Measurements from ENCODE around the gene EIF2A. TPM values are rescaled to one million over a fixed set of nuclear protein-coding genes. Genes with fewer than 3 reads are reported as not detected.

The EIF2A gene
- total RNA-seq, 2 donors from 2014 or later, result 77.2 to 81.9 TPM

- TF ChIP-seq, protein P1, sequence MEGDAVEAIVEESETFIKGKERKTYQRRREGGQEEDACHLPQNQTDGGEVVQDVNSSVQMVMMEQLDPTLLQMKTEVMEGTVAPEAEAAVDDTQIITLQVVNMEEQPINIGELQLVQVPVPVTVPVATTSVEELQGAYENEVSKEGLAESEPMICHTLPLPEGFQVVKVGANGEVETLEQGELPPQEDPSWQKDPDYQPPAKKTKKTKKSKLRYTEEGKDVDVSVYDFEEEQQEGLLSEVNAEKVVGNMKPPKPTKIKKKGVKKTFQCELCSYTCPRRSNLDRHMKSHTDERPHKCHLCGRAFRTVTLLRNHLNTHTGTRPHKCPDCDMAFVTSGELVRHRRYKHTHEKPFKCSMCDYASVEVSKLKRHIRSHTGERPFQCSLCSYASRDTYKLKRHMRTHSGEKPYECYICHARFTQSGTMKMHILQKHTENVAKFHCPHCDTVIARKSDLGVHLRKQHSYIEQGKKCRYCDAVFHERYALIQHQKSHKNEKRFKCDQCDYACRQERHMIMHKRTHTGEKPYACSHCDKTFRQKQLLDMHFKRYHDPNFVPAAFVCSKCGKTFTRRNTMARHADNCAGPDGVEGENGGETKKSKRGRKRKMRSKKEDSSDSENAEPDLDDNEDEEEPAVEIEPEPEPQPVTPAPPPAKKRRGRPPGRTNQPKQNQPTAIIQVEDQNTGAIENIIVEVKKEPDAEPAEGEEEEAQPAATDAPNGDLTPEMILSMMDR (IDR thresholded peaks at IDR 0.05), result no peak
These were observed 14.8 kb upstream of the EIF2A start for GRCh38 chr3:150531775-150532174.

DNA sequence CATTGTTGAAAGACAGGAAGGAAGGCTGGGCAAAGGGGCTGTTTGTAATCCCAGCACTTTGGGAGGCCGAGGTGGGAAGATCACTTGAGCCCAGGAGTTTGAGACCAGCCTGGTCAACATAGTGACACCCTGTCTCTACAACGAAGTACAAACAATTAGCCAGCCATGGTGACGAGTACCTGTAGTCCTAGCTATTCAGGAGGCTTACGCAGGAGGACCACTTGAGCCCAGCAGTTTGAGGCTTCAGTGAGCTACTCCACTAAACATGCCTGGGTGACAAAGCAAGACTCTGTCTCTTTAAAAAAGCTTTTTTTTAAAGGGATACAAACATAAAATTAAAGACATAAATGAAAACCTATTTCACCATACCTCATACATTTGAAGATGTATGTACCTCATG, 11.4 kb upstream of the EIF2A start:
- TF ChIP-seq, protein P1 (IDR thresholded peaks at IDR 0.05), result no peak
- no peaks in the 10 kb centered on the region for H3K36me3 ChIP-seq
- H3K27ac ChIP-seq, result no peak overlapping the region
- intact Hi-C loops (cut with DNase I), result no loop called here
- no peaks in the 10 kb centered on the region for H3K4me1 ChIP-seq
- no peak for DNase-seq
- no peak overlapping the region for H3K9ac ChIP-seq (ENCODE audit: low read depth in 2 of 2, low read length in 2 of 2)
- H3K4me3 ChIP-seq, result no peak overlapping the region
- no peaks in the 10 kb centered on the region for H3K9me3 ChIP-seq
- no peaks in the 10 kb centered on the region for H3K27me3 ChIP-seq

More at GRCh38 chr3:150531775-150532174, 14.8 kb upstream of the EIF2A start:
- no peak overlapping the region for H3K27ac ChIP-seq
- intact Hi-C loops (cut with DNase I), result no loop called here
- H3K4me1 ChIP-seq, result no peaks in the 10 kb centered on the region
- H3K9me3 ChIP-seq, result no peaks in the 10 kb centered on the region
- no peaks in the 10 kb centered on the region for H3K36me3 ChIP-seq
- no peak overlapping the region for H3K4me3 ChIP-seq
- no peak overlapping the region for H3K9ac ChIP-seq (ENCODE audit: low read depth in 2 of 2, low read length in 2 of 2)
- no peaks in the 10 kb centered on the region for H3K27me3 ChIP-seq
- DNase-seq, result no peak

GRCh38 chr3:150538324-150539208, 8.0 kb upstream of the EIF2A start:
- DNase-seq, result no peak
- TF ChIP-seq, protein P1 (IDR thresholded peaks at IDR 0.05), result no peak
- Histone ChIP-seq H3K36me3 (no peaks in the 10 kb centered on the region), H3K4me1 (no peaks in the 10 kb centered on the region), H3K9ac (ENCODE audit: low read depth in 2 of 2, low read length in 2 of 2) (no peak overlapping the region), H3K4me3 (no peak overlapping the region), H3K9me3 (no peaks in the 10 kb centered on the region), H3K27me3 (no peaks in the 10 kb centered on the region), H3K27ac (no peak overlapping the region)
- intact Hi-C loops (cut with DNase I), result no loop called here

DNA sequence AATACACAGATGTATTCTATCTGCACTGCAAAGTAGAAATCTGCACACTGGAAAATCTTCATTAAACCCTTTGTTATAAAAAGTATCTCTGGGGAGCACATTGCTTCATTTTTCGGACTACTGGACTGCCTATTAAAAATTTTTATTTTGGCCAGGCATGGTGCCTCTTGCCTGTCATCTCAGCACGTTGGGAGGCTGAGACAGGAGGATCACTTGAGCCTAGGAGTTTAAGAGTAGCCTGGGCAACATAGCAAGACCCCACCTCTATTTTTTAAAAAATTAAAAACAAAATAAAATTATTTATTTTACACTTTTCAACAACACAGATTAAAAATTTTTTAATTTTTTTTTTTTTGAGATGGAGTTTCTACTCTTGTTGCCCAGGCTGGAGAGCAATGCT, 6.3 kb upstream of the EIF2A start:
- Histone ChIP-seq H3K27me3 (no peaks in the 10 kb centered on the region), H3K9me3 (no peaks in the 10 kb centered on the region)

DNA sequence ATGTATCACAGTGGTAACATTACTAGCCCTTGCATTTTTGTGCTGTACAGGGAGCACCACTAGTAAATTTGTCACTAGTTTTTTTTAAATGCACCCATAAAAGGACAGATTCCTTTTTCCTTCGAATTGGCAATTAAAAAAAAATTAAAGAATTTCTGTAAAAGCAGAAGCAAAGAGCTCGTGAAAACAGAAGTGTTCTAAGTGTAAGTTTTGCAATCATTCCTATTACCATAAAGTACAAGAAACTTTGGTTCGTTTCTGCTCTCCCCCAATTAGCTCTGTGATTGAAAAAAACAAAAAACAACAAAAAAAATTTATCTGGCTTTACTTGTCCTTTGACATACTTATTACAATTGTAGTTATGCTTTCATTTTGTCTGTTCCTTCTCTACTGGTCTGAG, 5.6 kb upstream of the EIF2A start:
- no peaks in the 10 kb centered on the region for H3K36me3 ChIP-seq
- H3K9me3 ChIP-seq, result no peaks in the 10 kb centered on the region
- H3K27ac ChIP-seq, result no peak overlapping the region
- no peak overlapping the region for H3K9ac ChIP-seq (ENCODE audit: low read depth in 2 of 2, low read length in 2 of 2)
- TF ChIP-seq, protein P1 (IDR thresholded peaks at IDR 0.05), result no peak
- no peaks in the 10 kb centered on the region for H3K27me3 ChIP-seq
- no peak overlapping the region for H3K4me3 ChIP-seq
- no peak for DNase-seq
- H3K4me1 ChIP-seq, result no peaks in the 10 kb centered on the region
- intact Hi-C loops (cut with DNase I), result loop anchor here (10.0 kb wide), 1 partner anchor 164 kb away; the partner anchor contains the start of gene ERICH6

More for the DNA sequence above, 6.3 kb upstream of the EIF2A start:
- H3K4me3 ChIP-seq, result no peak overlapping the region
- no peaks in the 10 kb centered on the region for H3K4me1 ChIP-seq
- intact Hi-C loops (cut with DNase I), result loop anchor here (10.0 kb wide), 1 partner anchor 165 kb away; the partner anchor contains the start of gene ERICH6
- no peak for DNase-seq
- H3K27ac ChIP-seq, result no peak overlapping the region
- H3K36me3 ChIP-seq, result no peaks in the 10 kb centered on the region
- no peak overlapping the region for H3K9ac ChIP-seq (ENCODE audit: low read depth in 2 of 2, low read length in 2 of 2)
- TF ChIP-seq, protein P1 (IDR thresholded peaks at IDR 0.05), result no peak
